Neutrophil (primary cell): ENCODE data around the gene LRRC4C.
"Not testable (repeated sequence)": the region's sequence is repeated elsewhere in the genome, so short reads cannot be mapped to it uniquely, and the experiment has no call there.

ENCODE experiments used
- H3K27ac ChIP-seq: fragments of 200-600 bp; sonication (generic); 2 replicates; pipeline ENCODE4 v1.5.1; 2016; ENCODE audit warnings: mild to moderate bottlenecking, moderate library complexity
- H3K27me3 ChIP-seq: fragments of 200-600 bp; sonication (generic); 2 replicates; pipeline ENCODE4 v1.6.0; 2016; ENCODE audit warnings: mild to moderate bottlenecking
- H3K36me3 ChIP-seq: fragments of 200-600 bp; sonication (generic); 2 replicates; pipeline ENCODE4 v1.5.1; 2017
- H3K4me1 ChIP-seq, 2 experiments: fragments of 200-600 bp in 1 of 2; sonication (generic) in 1 of 2; 1 replicate in 1 of 2; 2 replicates in 1 of 2; pipeline versions ENCODE4 v1.5.1 to v1.6.1; 2013 to 2016; ENCODE audit warnings: low read depth in 1 of 2, low read length in 1 of 2, mild to moderate bottlenecking in 1 of 2, moderate library complexity in 1 of 2; ENCODE audit not compliant: control insufficient read depth in 1 of 2, insufficient read depth in 1 of 2
- H3K4me3 ChIP-seq, 2 experiments: fragments of 200-600 bp in 1 of 2; sonication (generic) in 1 of 2; 1 replicate in 1 of 2; 2 replicates in 1 of 2; pipeline ENCODE4 v1.5.1; 2013 to 2016; ENCODE audit warnings: low read depth in 1 of 2, low read length in 1 of 2, mild to moderate bottlenecking in 1 of 2, moderate library complexity in 1 of 2
- H3K9me3 ChIP-seq: fragments of 200-600 bp; sonication (generic); 2 replicates; pipeline ENCODE4 v1.5.1; 2016
- TF ChIP-seq, protein P1 (sequence below): fragments of 200-600 bp; sonication (generic); IDR thresholded peaks from 2 replicates; pipeline ENCODE4 v1.5.1; 2016; ENCODE audit warnings: antibody characterized with exemption

The LRRC4C gene

DNA sequence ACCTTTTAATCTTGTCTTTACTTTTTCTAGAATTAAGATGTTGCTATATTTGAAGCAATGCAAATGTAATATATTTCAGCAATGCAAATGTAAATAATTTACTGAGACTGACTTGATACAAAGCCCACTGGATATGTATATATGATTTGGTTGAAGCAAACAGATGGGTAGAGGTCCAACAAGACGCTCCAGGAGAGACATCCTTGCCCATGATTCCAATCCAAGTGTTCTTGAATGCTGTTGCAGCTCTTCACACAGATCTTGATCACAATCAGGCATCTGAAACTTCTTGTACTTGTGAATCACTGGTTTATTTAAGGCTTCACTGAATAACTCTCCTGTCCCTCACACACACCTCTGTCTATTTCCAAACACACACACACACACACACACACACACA is 507.0 kb downstream of the LRRC4C start:
- H3K9me3 ChIP-seq: no peaks in the 10 kb centered on the region
- no peaks in the 10 kb centered on the region for H3K4me1 ChIP-seq
- H3K36me3 ChIP-seq: no peaks in the 10 kb centered on the region
- H3K27me3 ChIP-seq: no peaks in the 10 kb centered on the region
- H3K27ac ChIP-seq: no peak overlapping the region
- no peak overlapping the region for H3K4me3 ChIP-seq
- TF ChIP-seq, protein P1, sequence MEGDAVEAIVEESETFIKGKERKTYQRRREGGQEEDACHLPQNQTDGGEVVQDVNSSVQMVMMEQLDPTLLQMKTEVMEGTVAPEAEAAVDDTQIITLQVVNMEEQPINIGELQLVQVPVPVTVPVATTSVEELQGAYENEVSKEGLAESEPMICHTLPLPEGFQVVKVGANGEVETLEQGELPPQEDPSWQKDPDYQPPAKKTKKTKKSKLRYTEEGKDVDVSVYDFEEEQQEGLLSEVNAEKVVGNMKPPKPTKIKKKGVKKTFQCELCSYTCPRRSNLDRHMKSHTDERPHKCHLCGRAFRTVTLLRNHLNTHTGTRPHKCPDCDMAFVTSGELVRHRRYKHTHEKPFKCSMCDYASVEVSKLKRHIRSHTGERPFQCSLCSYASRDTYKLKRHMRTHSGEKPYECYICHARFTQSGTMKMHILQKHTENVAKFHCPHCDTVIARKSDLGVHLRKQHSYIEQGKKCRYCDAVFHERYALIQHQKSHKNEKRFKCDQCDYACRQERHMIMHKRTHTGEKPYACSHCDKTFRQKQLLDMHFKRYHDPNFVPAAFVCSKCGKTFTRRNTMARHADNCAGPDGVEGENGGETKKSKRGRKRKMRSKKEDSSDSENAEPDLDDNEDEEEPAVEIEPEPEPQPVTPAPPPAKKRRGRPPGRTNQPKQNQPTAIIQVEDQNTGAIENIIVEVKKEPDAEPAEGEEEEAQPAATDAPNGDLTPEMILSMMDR: no peak

DNA sequence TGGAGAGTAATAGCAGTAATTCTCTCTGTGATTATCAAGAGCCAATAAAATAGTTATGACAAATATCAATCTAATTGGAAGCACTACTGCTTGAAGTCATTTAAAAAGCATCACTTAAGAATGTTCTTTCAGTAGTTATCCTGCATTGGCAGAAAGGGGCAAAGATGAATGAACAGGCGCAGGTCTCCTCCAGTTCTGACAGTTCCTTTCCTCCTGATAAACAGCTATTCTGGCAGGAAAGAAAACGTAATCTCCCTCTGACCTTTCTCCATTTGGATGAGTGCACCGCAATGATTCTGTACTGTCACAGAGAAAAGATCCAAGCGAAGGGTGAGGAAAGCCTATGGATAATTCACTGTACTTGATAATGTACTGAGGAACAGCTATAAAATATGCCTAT is 521.5 kb downstream of the LRRC4C start:
- Histone ChIP-seq H3K4me3 (no peak overlapping the region), H3K27me3 (no peaks in the 10 kb centered on the region), H3K36me3 (no peaks in the 10 kb centered on the region), H3K4me1 (no peaks in the 10 kb centered on the region), H3K27ac (no peak overlapping the region), H3K9me3 (no peaks in the 10 kb centered on the region)
- TF ChIP-seq, protein P1: no peak

DNA sequence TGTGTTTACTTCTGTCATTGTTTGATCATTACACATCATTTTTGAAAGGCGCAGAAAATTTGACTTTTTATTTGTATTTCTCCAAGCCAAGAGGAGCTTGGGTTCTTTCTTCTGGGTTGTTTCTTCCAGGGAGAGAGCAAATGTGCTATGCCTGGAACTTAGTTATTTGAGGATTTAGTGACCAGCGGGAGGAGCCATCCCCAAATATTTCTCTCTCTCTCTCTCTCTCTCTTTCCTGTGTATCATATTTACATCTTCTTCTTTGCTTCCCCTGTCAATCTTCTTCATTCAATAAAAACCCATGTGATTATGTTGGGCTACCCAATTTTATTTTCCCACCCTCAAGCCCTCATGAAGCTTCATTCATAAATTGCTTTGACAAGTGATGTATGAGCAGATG is 534.5 kb downstream of the LRRC4C start:
- TF ChIP-seq, protein P1: no peak
- H3K27me3 ChIP-seq: no peaks in the 10 kb centered on the region

DNA sequence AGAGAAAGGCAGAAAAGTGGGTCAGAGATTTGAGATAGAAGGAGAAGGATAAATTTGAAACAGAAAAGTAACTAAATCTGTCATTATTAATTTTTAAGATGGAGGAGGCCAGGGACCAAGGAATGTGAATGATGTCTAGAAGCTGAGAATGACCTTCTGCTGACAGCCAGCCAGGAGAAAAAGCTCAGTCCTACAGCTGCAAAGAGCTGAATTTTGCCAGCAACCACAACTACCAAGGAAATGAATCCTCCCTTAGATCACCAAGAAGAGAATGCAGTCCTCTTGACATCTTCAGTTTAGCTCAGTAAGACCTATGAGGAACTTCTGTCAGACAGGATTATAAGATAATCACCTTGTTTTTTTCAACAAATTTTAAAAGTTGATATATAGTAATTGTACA is 538.2 kb downstream of the LRRC4C start:
- no peaks in the 10 kb centered on the region for H3K36me3 ChIP-seq

More for the DNA sequence above, 534.5 kb downstream of the LRRC4C start:
- Histone ChIP-seq H3K27ac (no peak overlapping the region), H3K9me3 (no peaks in the 10 kb centered on the region), H3K4me3 (no peak overlapping the region), H3K4me1 (no peaks in the 10 kb centered on the region), H3K36me3 (no peaks in the 10 kb centered on the region)

DNA sequence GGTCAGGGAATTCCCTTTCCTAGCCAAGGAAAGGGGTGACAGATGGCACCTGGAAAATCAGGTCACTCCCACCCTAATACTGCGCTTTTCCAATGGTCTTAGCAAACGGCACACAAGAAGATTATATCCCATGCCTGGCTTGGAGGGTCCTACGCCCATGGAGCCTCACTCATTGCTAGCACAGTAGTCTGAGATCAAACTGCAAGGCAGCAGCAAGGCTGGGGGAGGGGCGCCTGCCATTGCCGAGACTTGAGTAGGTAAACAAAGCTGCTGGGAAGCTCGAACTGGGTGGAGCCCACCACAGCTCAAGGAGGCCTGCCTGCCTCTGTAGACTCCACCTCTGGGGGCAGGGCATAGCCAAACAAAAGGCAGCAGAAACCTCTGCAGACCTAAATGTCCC is 548.7 kb downstream of the LRRC4C start:
- not testable (repeated sequence) for H3K4me3 ChIP-seq, H3K4me1 ChIP-seq, H3K9me3 ChIP-seq, H3K36me3 ChIP-seq, H3K27me3 ChIP-seq, H3K27ac ChIP-seq

More for the DNA sequence above, 538.2 kb downstream of the LRRC4C start:
- no peak overlapping the region for H3K27ac ChIP-seq
- no peaks in the 10 kb centered on the region for H3K27me3 ChIP-seq
- H3K9me3 ChIP-seq: no peaks in the 10 kb centered on the region
- H3K4me1 ChIP-seq: no peaks in the 10 kb centered on the region
- TF ChIP-seq, protein P1: no peak
- no peak overlapping the region for H3K4me3 ChIP-seq

DNA sequence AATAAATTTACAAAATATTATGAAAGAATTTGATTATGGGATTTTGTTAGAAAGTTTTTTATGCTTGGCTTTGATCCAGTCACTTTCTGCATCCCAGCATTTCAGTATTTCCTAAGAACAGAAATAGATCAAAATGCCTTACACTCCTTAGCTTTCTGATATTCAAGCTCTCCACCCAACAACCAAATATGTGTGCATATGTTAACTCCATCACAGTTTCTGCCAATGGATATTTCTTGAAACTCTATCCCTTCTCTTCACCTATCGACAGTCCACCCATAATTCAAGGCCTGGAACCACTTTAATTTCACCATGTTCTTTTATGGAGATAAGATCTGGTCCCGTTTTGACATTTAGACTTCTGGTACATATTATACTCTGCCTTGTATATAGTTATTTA is 565.0 kb downstream of the LRRC4C start:
- Histone ChIP-seq H3K27ac (no peak overlapping the region), H3K9me3 (no peaks in the 10 kb centered on the region), H3K36me3 (no peaks in the 10 kb centered on the region), H3K4me1 (no peaks in the 10 kb centered on the region), H3K27me3 (no peaks in the 10 kb centered on the region), H3K4me3 (no peak overlapping the region)
- TF ChIP-seq, protein P1: no peak
